Neural progenitor cell (in vitro differentiated cells): ENCODE results near the gene PZP.

ENCODE experiments used
- EZH2 ChIP-seq: fragments of 200-600 bp; sonication (generic); IDR thresholded peaks from 2 replicates; pipeline ENCODE4 v1.6.1; 2017; ENCODE audit warnings: antibody characterized with exemption, mild to moderate bottlenecking, moderate library complexity
- EZH2phosphoT487 ChIP-seq: fragments of 200-600 bp; sonication (generic); IDR thresholded peaks from 2 replicates; pipeline ENCODE4 v1.6.1; 2017; ENCODE audit warnings: antibody characterized with exemption
- TF ChIP-seq, protein P1 (sequence below): fragments of 200-600 bp; sonication (generic); IDR thresholded peaks from 2 replicates; pipeline ENCODE4 v1.5.1; 2017; ENCODE audit warnings: antibody characterized with exemption, mild to moderate bottlenecking

DNA sequence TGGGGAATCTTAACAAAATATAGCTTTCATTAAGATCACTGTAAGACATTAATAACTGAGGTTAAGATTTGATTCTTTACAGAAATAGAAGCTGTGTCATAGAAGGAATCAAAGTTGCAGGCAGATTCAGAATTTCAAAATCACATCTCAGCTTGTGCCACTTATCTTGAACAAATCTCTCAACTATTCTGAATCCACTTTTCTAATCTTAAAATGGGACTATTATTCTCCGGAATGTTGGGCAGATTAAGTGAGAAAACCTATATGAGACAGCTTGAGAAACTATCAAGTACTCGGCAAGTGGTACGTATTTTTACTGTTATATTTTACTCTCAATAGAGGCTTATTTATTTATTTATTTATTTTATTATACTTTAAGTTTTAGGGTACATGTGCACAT, 28.4 kb downstream of the PZP start:
- TF ChIP-seq, protein P1, sequence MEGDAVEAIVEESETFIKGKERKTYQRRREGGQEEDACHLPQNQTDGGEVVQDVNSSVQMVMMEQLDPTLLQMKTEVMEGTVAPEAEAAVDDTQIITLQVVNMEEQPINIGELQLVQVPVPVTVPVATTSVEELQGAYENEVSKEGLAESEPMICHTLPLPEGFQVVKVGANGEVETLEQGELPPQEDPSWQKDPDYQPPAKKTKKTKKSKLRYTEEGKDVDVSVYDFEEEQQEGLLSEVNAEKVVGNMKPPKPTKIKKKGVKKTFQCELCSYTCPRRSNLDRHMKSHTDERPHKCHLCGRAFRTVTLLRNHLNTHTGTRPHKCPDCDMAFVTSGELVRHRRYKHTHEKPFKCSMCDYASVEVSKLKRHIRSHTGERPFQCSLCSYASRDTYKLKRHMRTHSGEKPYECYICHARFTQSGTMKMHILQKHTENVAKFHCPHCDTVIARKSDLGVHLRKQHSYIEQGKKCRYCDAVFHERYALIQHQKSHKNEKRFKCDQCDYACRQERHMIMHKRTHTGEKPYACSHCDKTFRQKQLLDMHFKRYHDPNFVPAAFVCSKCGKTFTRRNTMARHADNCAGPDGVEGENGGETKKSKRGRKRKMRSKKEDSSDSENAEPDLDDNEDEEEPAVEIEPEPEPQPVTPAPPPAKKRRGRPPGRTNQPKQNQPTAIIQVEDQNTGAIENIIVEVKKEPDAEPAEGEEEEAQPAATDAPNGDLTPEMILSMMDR: no peak
- no peak for TF ChIP-seq EZH2
- no peak for TF ChIP-seq EZH2phosphoT487
